K562 (cell line): ENCODE results near the gene CADM2. TPM values are rescaled to one million over a fixed set of nuclear protein-coding genes. Genes with fewer than 3 reads are reported as not detected.

Source experiments
- ATAC-seq: fragments of 200-7000 bp; cut with Tn5 transposase; 3 replicates; pipeline ENCODE4 v1.9.1; 2020; ENCODE audit warnings: moderate library complexity
- BruUV-seq: library from RNA; stranded (reverse); fragments of 400-500 nt; replicated peaks from 2 replicates; lab custom pipeline; 2021; lab: Mats Ljungman, UMichigan
- CTCF ChIA-PET: fragments of 300-600 bp; formaldehyde crosslinking; extraction: SDS; loops from one replicate; lab custom pipeline; 2021; ENCODE audit warnings: low intra/inter-chr PET ratio; lab: Yijun Ruan, JAX
- POLR2A ChIA-PET: fragments of 300-600, 350-650 bp; sonication (Branson Sonifier 250); formaldehyde crosslinking; extraction: SDS; loops from one replicate; lab custom pipeline; 2021; ENCODE audit warnings: antibody characterized with exemption, inconsistent platforms; lab: Yijun Ruan, JAX
- DNase-seq, 4 experiments: peaks; one replicate each; pipeline versions ENCODE4 v3.0.0 to v3.0.0-alpha.2; 2011 to 2018; ENCODE audit warnings: low spot score in 3 of 4, mixed read lengths in 3 of 4; ENCODE audit errors: extremely low read depth in 1 of 4
- FAIRE-seq: peaks from 2 replicates; lab custom pipeline; 2011; peaks lifted over from hg19 to GRCh38; lab: Jason Lieb, UNC
- H2AFZ ChIP-seq: 2 replicates; pipeline ENCODE4 v1.6.0; 2011; ENCODE audit warnings: low read depth, low read length, control low read depth, inconsistent platforms
- H3K27ac ChIP-seq: fragments of 200-600 bp; 3 replicates; pipeline ENCODE4 v1.8.0; 2011; ENCODE audit warnings: low read depth, mild to moderate bottlenecking, control low read depth, inconsistent platforms, low read length, moderate library complexity, mixed read lengths; ENCODE audit errors: extremely low read depth
- H3K27me3 ChIP-seq, 2 experiments: fragments of 300-600 bp in 1 of 2; 2 replicates in 1 of 2; 3 replicates in 1 of 2; pipeline versions ENCODE4 v1.6.0 to v1.8.0; 2011; ENCODE audit warnings: inconsistent platforms in 2 of 2, low read length in 2 of 2, mild to moderate bottlenecking in 1 of 2, mixed read lengths in 1 of 2, moderate library complexity in 1 of 2; ENCODE audit not compliant: control insufficient read depth in 2 of 2, insufficient read depth in 2 of 2
- H3K36me3 ChIP-seq: fragments of 300-600 bp; 3 replicates; pipeline ENCODE4 v1.8.0; 2011; ENCODE audit warnings: mild to moderate bottlenecking, low read length, inconsistent platforms; ENCODE audit not compliant: control insufficient read depth, insufficient read depth
- H3K4me1 ChIP-seq, 2 experiments: fragments of 200-600 bp in 1 of 2; replicated peaks in 1 of 2; 2 replicates in 1 of 2; 3 replicates in 1 of 2; pipeline versions ENCODE4 v1.5.1 to v1.8.0; 2011; ENCODE audit warnings: inconsistent platforms in 2 of 2, low read length in 2 of 2, mild to moderate bottlenecking in 1 of 2, mixed read lengths in 1 of 2, moderate library complexity in 1 of 2; ENCODE audit not compliant: control insufficient read depth in 2 of 2, insufficient read depth in 2 of 2
- H3K4me2 ChIP-seq: 2 replicates; pipeline ENCODE4 v1.6.1; 2011; ENCODE audit warnings: low read length, control low read depth, inconsistent platforms, mixed read lengths; ENCODE audit not compliant: insufficient read depth
- H3K4me3 ChIP-seq: fragments of 200-600 bp; sonication (generic), shearing (Covaris generic); 2 replicates; pipeline ENCODE4 v1.5.1; 2016; ENCODE audit warnings: control low read depth, inconsistent platforms
- H3K79me2 ChIP-seq: fragments of 200-600 bp; 3 replicates; pipeline ENCODE4 v1.8.0; 2011; ENCODE audit warnings: low read length, inconsistent platforms; ENCODE audit not compliant: control insufficient read depth, insufficient read depth
- H3K9ac ChIP-seq, 2 experiments: 2 replicates each; pipeline versions ENCODE4 v1.6.0 to v1.6.1; 2011; ENCODE audit warnings: low read depth in 2 of 2, low read length in 2 of 2, control low read depth in 1 of 2, inconsistent platforms in 1 of 2, mild to moderate bottlenecking in 1 of 2, mixed read lengths in 1 of 2; ENCODE audit not compliant: insufficient read depth in 1 of 2
- H3K9me1 ChIP-seq: one replicate; pipeline ENCODE4 v1.6.0; 2011; ENCODE audit warnings: inconsistent platforms, mild to moderate bottlenecking, low read length, moderate library complexity; ENCODE audit not compliant: control insufficient read depth, insufficient read depth
- H3K9me3 ChIP-seq: replicated peaks from 2 replicates; pipeline ENCODE4 v1.5.1; 2011; ENCODE audit warnings: low read depth, low read length, inconsistent platforms; ENCODE audit not compliant: control insufficient read depth, insufficient read depth
- H4K20me1 ChIP-seq: replicated peaks from 2 replicates; pipeline ENCODE4 v1.6.1; 2011; ENCODE audit warnings: low read length, inconsistent platforms, mixed read lengths; ENCODE audit not compliant: control insufficient read depth, insufficient read depth
- FOXA1 ChIP-seq: fragments of 450-650 bp; IDR thresholded peaks from 2 replicates; pipeline ENCODE4 v1.6.1; 2016; ENCODE audit warnings: mild to moderate bottlenecking, borderline replicate concordance
- TEAD4 ChIP-seq, 2 experiments: sonication (generic) in 1 of 2; formaldehyde crosslinking in 1 of 2; IDR thresholded peaks; 2 replicates each; pipeline versions ENCODE4 v1.6.1 to v1.8.0; 2012 to 2022; ENCODE audit warnings: borderline replicate concordance in 1 of 2, inconsistent platforms in 1 of 2, low read length in 1 of 2, mild to moderate bottlenecking in 1 of 2, missing genetic modification reagents in 1 of 2
- ZNF146 ChIP-seq: IDR thresholded peaks from one replicate; pipeline ENCODE4 v1.6.1; 2018; ENCODE audit warnings: missing compliant biosample characterization; ENCODE audit not compliant: unreplicated experiment
- WGBS: fragments of 100-300 bp; shearing (Covaris generic); methylation state at CpG from one replicate; pipeline ENCODE4 v1.1.6; 2016; ENCODE audit warnings: low coverage, mixed read lengths; ENCODE audit not compliant: insufficient coverage; ENCODE audit errors: missing lambda C conversion rate; 5-methylcytosine and 5-hydroxymethylcytosine counted together
- in situ Hi-C: fragments of 300-500 bp; cut with MboI; formaldehyde crosslinking; loops from 4 replicates; pipeline ENCODE4 v1.15.0; 2018; ENCODE audit warnings: inconsistent platforms, mixed read lengths
- intact Hi-C: fragments of 100-400 bp; cut with micrococcal nuclease; formaldehyde crosslinking; loops from 2 replicates; pipeline ENCODE4 v1.14.2; 2022
- polyA plus RNA-seq, 8 experiments: library from polyadenylated mRNA; depleted of rRNA in 4 of 8; stranded (reverse) in 5 of 8; unstranded in 3 of 8; fragments of >200 nt; fragmentation: Nextera tagmentation in 2 of 8; fragmentation: Illumina TruSeq in 1 of 8; extraction: Ambion mirVana in 2 of 8; extraction: Trizol in 1 of 8; gene quantifications; 2 replicates each; pipeline versions ENCODE4 v1.2.1 to v1.2.3, GENCODE V29; 2011 to 2014; ENCODE audit warnings: inconsistent platforms in 1 of 8, missing spikeins in 1 of 8
- total RNA-seq, 7 experiments: library from RNA; depleted of rRNA in 6 of 7; stranded (reverse); fragments of >200 nt in 6 of 7; fragmentation: Illumina TruSeq in 2 of 7; extraction: Trizol in 2 of 7; gene quantifications; 2 replicates each; pipeline versions ENCODE4 v1.2.1 to v1.2.3, GENCODE V29; 2011 to 2021; ENCODE audit warnings: low replicate concordance in 1 of 7
- TF ChIP-seq, protein P1 (sequence below): fragments of 200-800 bp; sonication (Bioruptor generic); IDR thresholded peaks from 2 replicates; pipeline ENCODE4 v1.6.1; 2017; ENCODE audit warnings: missing genetic modification characterization, missing compliant biosample characterization
- TF ChIP-seq, protein P2 (sequence below): sonication (generic); formaldehyde crosslinking; IDR thresholded peaks from 2 replicates; pipeline ENCODE4 v1.8.0; 2022; ENCODE audit warnings: mild to moderate bottlenecking, missing genetic modification reagents

CADM2 gene
- total and polyA plus RNA-seq, 9 of the 15 experiments (the other 6 are each of a cell fraction or from before 2014, with no cell fraction given), result 0.11 to 3.2 (median 0.95) TPM

DNA sequence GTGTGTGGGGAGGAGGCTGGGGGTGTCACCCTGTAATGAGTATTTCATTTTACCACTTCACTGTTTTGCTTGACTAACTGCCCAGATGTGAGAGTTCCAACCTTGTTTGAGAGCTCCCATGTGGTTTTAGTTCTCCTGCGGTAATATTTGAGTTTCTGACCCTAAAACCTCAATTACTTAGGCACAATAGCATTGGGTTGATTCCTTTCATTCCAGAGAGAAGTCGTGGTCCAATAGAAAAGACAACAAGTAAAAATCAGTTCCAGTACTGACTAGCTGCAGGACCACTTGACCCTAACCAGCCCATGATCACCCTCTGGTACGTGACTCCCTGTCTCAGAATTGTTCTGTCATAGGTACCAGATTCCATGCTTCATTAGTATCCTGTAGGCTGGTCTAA lies 630.4 kb downstream of the CADM2 start:
- FAIRE-seq (no peak), DNase-seq (peak in 1 of 4 experiments; percentile 4), ATAC-seq (no peak)
- no peaks in the 10 kb centered on the region for H3K9me1 ChIP-seq
- no peaks in the 10 kb centered on the region for H3K79me2 ChIP-seq
- no peak overlapping the region for H3K4me2 ChIP-seq
- no peaks in the 10 kb centered on the region for H3K9me3 ChIP-seq
- no TSS peak for BruUV-seq
- ChIA-PET CTCF (no interaction called here), POLR2A (no interaction called here)
- WGBS, result 0% methylated on average over 3 of the region's 3 CpGs
- no peak overlapping the region for H3K9ac ChIP-seq
- H3K27ac ChIP-seq, result no peak overlapping the region
- no peaks in the 10 kb centered on the region for H3K27me3 ChIP-seq
- H3K4me3 ChIP-seq, result no peak overlapping the region
- H3K4me1 ChIP-seq, result no peaks in the 10 kb centered on the region
- in situ Hi-C loops (no loop called here), intact Hi-C loops (no loop called here)
- TF ChIP-seq, protein P1, sequence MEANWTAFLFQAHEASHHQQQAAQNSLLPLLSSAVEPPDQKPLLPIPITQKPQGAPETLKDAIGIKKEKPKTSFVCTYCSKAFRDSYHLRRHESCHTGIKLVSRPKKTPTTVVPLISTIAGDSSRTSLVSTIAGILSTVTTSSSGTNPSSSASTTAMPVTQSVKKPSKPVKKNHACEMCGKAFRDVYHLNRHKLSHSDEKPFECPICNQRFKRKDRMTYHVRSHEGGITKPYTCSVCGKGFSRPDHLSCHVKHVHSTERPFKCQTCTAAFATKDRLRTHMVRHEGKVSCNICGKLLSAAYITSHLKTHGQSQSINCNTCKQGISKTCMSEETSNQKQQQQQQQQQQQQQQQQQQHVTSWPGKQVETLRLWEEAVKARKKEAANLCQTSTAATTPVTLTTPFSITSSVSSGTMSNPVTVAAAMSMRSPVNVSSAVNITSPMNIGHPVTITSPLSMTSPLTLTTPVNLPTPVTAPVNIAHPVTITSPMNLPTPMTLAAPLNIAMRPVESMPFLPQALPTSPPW (CRISPR knock-in tag), result no peak
- TF ChIP-seq, protein P2, sequence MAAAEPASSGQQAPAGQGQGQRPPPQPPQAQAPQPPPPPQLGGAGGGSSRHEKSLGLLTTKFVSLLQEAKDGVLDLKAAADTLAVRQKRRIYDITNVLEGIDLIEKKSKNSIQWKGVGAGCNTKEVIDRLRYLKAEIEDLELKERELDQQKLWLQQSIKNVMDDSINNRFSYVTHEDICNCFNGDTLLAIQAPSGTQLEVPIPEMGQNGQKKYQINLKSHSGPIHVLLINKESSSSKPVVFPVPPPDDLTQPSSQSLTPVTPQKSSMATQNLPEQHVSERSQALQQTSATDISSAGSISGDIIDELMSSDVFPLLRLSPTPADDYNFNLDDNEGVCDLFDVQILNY (CRISPR knock-in tag), result no peak
- no peaks in the 10 kb centered on the region for H4K20me1 ChIP-seq
- H2AFZ ChIP-seq, result no peak overlapping the region
- no peaks in the 10 kb centered on the region for H3K36me3 ChIP-seq

DNA sequence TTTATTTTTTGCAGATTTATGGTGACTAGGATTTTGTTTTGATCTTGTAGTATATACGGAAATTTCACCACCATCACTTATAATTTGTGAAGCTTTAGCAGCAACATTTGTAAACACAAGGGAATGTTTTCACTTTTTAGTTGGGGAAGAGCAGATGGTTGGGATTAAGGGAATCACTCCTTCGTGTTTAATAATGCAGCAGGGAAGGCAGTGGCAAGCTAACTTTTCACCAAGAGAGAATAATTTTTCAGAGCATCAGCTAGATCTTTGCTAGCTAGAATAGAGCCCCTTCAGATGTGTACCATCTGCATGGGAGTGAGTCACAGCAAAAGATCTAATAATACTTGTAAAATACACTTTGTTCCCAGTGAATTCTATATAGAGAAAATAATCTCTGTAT lies 632.7 kb downstream of the CADM2 start:
- Histone ChIP-seq H2AFZ (no peak overlapping the region), H3K9me1 (no peaks in the 10 kb centered on the region), H3K4me1 (no peaks in the 10 kb centered on the region), H3K4me3 (no peak overlapping the region), H3K36me3 (no peaks in the 10 kb centered on the region), H3K79me2 (no peaks in the 10 kb centered on the region), H3K27ac (no peak overlapping the region), H3K4me2 (no peak overlapping the region), H3K27me3 (no peaks in the 10 kb centered on the region), H4K20me1 (no peaks in the 10 kb centered on the region), H3K9ac (no peak overlapping the region), H3K9me3 (no peaks in the 10 kb centered on the region)
- ChIA-PET CTCF (no interaction called here), POLR2A (interaction anchor here (0.6 kb wide), 1 partner anchor 79 kb away, joined by 5 read pairs; no protein-coding TSS in a partner anchor)
- in situ Hi-C loops (no loop called here), intact Hi-C loops (no loop called here)
- WGBS, result 0% methylated on average over 2 of the region's 2 CpGs
- DNase-seq (no peak), ATAC-seq (no peak), FAIRE-seq (no peak)
- BruUV-seq, result no TSS peak
- TF ChIP-seq TEAD4 (IDR thresholded peaks at IDR 0.05; ENCODE audit: low read length), result no peak
- TF ChIP-seq TEAD4 (CRISPR knock-in tag; IDR thresholded peaks at IDR 0.05; ENCODE audit: borderline replicate concordance), result no peak
- TF ChIP-seq FOXA1, result no peak
- TF ChIP-seq ZNF146, result no peak
